ENCODE data around the gene PON2. TPM values are rescaled to one million over a fixed set of nuclear protein-coding genes. Genes with fewer than 3 reads are reported as not detected.

The PON2 gene
- total and polyA plus RNA-seq, 2 of the 13 experiments (the other 11 are each of a cell fraction or from before 2014, with no cell fraction given) = 202 to 217 TPM

GRCh38 chr7:95476072-95476847 is 41.4 kb upstream of the PON2 start:
- Histone ChIP-seq H3K36me3 (replicated peaks in 1 of 2; ENCODE audit: control insufficient read depth in 1 of 2, insufficient read depth in 2 of 2, low read length in 2 of 2) (no peaks in the 10 kb centered on the region), H4K20me1 (ENCODE audit: insufficient read depth, low read length) (no peaks in the 10 kb centered on the region), H3K79me2 (ENCODE audit: insufficient read depth, low read length) (no peaks in the 10 kb centered on the region), H3K9ac (ENCODE audit: insufficient read depth, low read depth, low read length) (no peak overlapping the region), H2AFZ (ENCODE audit: low read length) (no peak overlapping the region), H3K27me3 (ENCODE audit: control insufficient read depth in 1 of 2, insufficient read depth in 2 of 2, low read length in 2 of 2) (no peaks in the 10 kb centered on the region), H3K9me3 (ENCODE audit: low read length) (no peaks in the 10 kb centered on the region), H3K27ac (ENCODE audit: extremely low read length, insufficient read depth, low read length) (no peak overlapping the region), H3K4me2 (ENCODE audit: low read depth, low read length) (no peak overlapping the region), H3K4me3 (replicated peaks in 1 of 3; ENCODE audit: insufficient read depth in 1 of 3, low read depth in 2 of 3, low read length in 3 of 3) (no peak overlapping the region; a peak in 1 of 6 replicates), H3K4me1 (ENCODE audit: insufficient read depth, low read length) (peaks cover 42% of the 10 kb centered on the region)
- BruUV-seq (replicated peaks) = no TSS peak
- ATAC-seq (no peak), DNase-seq (ENCODE audit: low spot score) (no peak), FAIRE-seq (no peak)
- ChIA-PET POLR2A (interaction anchor here (0.9 to 5.2 kb wide), 4 partner anchors 35 to 79 kb away, joined by 3 to 38 read pairs (median 11); partner anchors contain the start of genes PON2 and PON3), CTCF (ENCODE audit: low intra/inter-chr PET ratio, low total read pairs) (interaction anchor here (0.7 to 4.6 kb wide), 5 partner anchors 41 to 285 kb away, joined by 3 to 28 read pairs (median 3); partner anchors contain the start of genes PON2 and PON3)
- intact Hi-C loops (cut with micrococcal nuclease; ENCODE audit: unreplicated experiment) = loop anchor here (2.0 to 5.0 kb wide), 3 partner anchors 45 to 229 kb away; no protein-coding TSS in a partner anchor
- in situ Hi-C loops (cut with HindIII; ENCODE audit: extremely low pct_ligation_motif_present, low pct_unique_long_range_greater_than_20kb) = loop anchor here (5.0 kb wide), 3 partner anchors 34 to 134 kb away; partner anchors contain the start of gene PON3
- WGBS (ENCODE audit: low lambda C conversion rate) = 97% methylated on average over 9 of the region's 9 CpGs
- TF ChIP-seq ZC3H13 (CRISPR knock-in tag; IDR thresholded peaks at IDR 0.05) (no peak), HMGA1 (CRISPR knock-in tag; conservative IDR thresholded peaks at IDR 0.05) (no peak), POLR2G (IDR thresholded peaks at IDR 0.05; ENCODE audit: low read depth, low read length) (no peak), TRIM24 (CRISPR knock-in tag; IDR thresholded peaks at IDR 0.05) (no peak)

DNA sequence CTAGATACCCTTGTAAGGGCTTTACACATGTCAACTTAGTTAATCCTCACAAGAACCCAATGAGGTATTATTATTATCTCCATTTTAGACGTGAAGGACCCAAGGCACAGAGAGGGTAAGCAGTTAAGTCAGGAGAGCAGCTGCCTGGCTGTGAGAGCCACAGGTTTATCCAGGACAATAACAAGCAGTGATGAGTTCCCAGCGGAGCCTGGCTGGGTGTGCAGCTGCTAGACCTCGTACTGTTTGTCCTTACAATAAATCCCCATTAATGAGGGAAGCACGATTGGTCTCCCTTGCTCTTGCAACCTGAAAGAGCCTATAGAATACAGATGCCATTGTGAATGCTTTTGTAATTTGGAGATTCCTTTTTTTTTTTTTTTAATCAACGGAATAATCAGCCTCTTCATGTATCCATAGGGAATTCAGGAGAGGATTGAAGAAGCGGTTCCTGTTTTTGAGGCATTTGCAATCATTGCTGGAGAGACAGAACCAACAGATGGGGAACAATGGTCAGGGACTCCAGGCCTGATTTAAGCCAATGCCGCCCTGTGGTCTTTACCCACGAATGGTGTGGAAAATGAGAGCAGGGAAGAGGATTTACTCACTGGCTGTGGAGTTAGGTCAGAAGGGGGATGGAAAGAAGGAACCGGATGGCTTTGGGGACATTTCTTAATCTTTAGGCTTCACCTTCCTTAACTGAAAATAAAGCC is 38.6 kb upstream of the PON2 start:
- intact Hi-C loops (cut with micrococcal nuclease; ENCODE audit: unreplicated experiment) (no loop called here), in situ Hi-C loops (cut with HindIII; ENCODE audit: extremely low pct_ligation_motif_present, low pct_unique_long_range_greater_than_20kb) (no loop called here)
- no peaks in the 10 kb centered on the region for H3K9me3 ChIP-seq (ENCODE audit: low read length)
- WGBS (ENCODE audit: low lambda C conversion rate) = 92% methylated on average over 9 of the region's 9 CpGs
- FAIRE-seq (no peak), ATAC-seq (no peak), DNase-seq (ENCODE audit: low spot score) (no peak)
- H3K36me3 ChIP-seq (replicated peaks in 1 of 2; ENCODE audit: control insufficient read depth in 1 of 2, insufficient read depth in 2 of 2, low read length in 2 of 2) = no peaks in the 10 kb centered on the region
- H3K27me3 ChIP-seq (ENCODE audit: control insufficient read depth in 1 of 2, insufficient read depth in 2 of 2, low read length in 2 of 2) = no peaks in the 10 kb centered on the region
- CTCF ChIA-PET (ENCODE audit: low intra/inter-chr PET ratio, low total read pairs) = no interaction called here
- POLR2A ChIA-PET = no interaction called here
- H4K20me1 ChIP-seq (ENCODE audit: insufficient read depth, low read length) = no peaks in the 10 kb centered on the region
- no peak overlapping the region for H3K9ac ChIP-seq (ENCODE audit: insufficient read depth, low read depth, low read length)
- H3K4me1 ChIP-seq (ENCODE audit: insufficient read depth, low read length) = peaks cover 54% of the 10 kb centered on the region
- BruUV-seq (replicated peaks) = no TSS peak
- no peak overlapping the region for H3K4me3 ChIP-seq (replicated peaks in 1 of 3; ENCODE audit: insufficient read depth in 1 of 3, low read depth in 2 of 3, low read length in 3 of 3)
- no peak overlapping the region for H2AFZ ChIP-seq (ENCODE audit: low read length)
- H3K4me2 ChIP-seq (ENCODE audit: low read depth, low read length) = no peak overlapping the region
- no peaks in the 10 kb centered on the region for H3K79me2 ChIP-seq (ENCODE audit: insufficient read depth, low read length)
- no peak overlapping the region for H3K27ac ChIP-seq (ENCODE audit: extremely low read length, insufficient read depth, low read length)
- TF ChIP-seq CCAR2 (optimal IDR thresholded peaks at IDR 0.05; ENCODE audit: low read depth, low read length) (no peak), CREBL2 (CRISPR knock-in tag; IDR thresholded peaks at IDR 0.05; ENCODE audit: borderline replicate concordance) (no peak), ZNF335 (CRISPR knock-in tag; IDR thresholded peaks at IDR 0.05) (no peak), PPARG (CRISPR knock-in tag; conservative IDR thresholded peaks at IDR 0.05) (no peak), ZNF605 (CRISPR knock-in tag; IDR thresholded peaks at IDR 0.05) (no peak), SKI (IDR thresholded peaks at IDR 0.05; ENCODE audit: partially characterized antibody) (no peak), PBX3 (CRISPR knock-in tag; IDR thresholded peaks at IDR 0.05; ENCODE audit: borderline replicate concordance) (no peak)
- TF ChIP-seq, protein P1, sequence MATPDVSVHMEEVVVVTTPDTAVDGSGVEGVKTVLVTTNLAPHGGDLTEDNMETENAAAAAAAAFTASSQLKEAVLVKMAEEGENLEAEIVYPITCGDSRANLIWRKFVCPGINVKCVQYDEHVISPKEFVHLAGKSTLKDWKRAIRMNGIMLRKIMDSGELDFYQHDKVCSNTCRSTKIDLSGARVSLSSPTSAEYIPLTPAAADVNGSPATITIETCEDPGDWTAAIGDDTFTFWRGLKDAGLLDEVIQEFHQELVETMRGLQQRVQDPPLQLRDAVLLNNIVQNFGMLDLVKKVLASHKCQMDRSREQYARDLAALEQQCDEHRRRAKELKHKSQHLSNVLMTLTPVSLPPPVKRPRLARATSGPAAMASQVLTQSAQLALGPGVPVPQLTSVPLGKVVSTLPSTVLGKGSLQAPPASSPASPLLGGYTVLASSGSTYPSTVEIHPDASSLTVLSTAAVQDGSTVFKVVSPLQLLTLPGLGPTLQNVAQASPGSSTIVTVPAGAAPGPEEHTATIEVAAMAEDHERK (CRISPR knock-in tag; IDR thresholded peaks at IDR 0.05; ENCODE audit: low read depth) = no peak

Data from HepG2 (cell line).